GM12878 (cell line): ENCODE results near the gene WWOX. TPM values are rescaled to one million over a fixed set of nuclear protein-coding genes. Genes with fewer than 3 reads are reported as not detected.

Experiments
- ATAC-seq: fragments of 200-7000 bp; cut with Tn5 transposase; 3 replicates; pipeline ENCODE4 v1.9.1; 2020; ENCODE audit warnings: mild to moderate bottlenecking, moderate library complexity
- BruUV-seq: library from RNA; stranded (reverse); fragments of 400-500 nt; replicated peaks from 2 replicates; lab custom pipeline; 2021; lab: Mats Ljungman, UMichigan
- CTCF ChIA-PET: fragments of 300-600 bp; sonication (Branson Sonifier 250); formaldehyde crosslinking; extraction: SDS; loops from one replicate; lab custom pipeline; 2021; ENCODE audit warnings: inconsistent platforms; lab: Yijun Ruan, JAX
- POLR2A ChIA-PET: fragments of 350-600 bp; formaldehyde crosslinking; extraction: SDS; loops from one replicate; lab custom pipeline; 2021; ENCODE audit warnings: inconsistent platforms; lab: Charles Lee
- RAD21 ChIA-PET: fragments of 300-600 bp; sonication (Branson Sonifier 250); formaldehyde crosslinking; loops from one replicate; lab custom pipeline; 2023; ENCODE audit warnings: antibody characterized with exemption; ENCODE audit not compliant: unreplicated experiment; lab: Charles Lee
- SMC1A ChIA-PET: fragments of 300-600 bp; sonication (Branson Sonifier 250); formaldehyde crosslinking; loops from one replicate; lab custom pipeline; 2023; ENCODE audit not compliant: unreplicated experiment, uncharacterized antibody; lab: Charles Lee
- DNase-seq: peaks from one replicate; pipeline ENCODE4 v3.0.0-alpha.2; 2011; ENCODE audit warnings: low read depth, low spot score
- FAIRE-seq: peaks from 3 replicates; lab custom pipeline; 2011; peaks lifted over from hg19 to GRCh38; lab: Jason Lieb, UNC
- H2AFZ ChIP-seq: 2 replicates; pipeline ENCODE4 v1.6.0; 2011; ENCODE audit warnings: low read depth, low read length, control low read depth; ENCODE audit not compliant: control insufficient read depth
- H3K27ac ChIP-seq: 2 replicates; pipeline ENCODE4 v1.5.1; 2011; ENCODE audit warnings: control low read depth; ENCODE audit not compliant: control insufficient read depth, insufficient read depth
- H3K27me3 ChIP-seq, 2 experiments: replicated peaks in 1 of 2; 2 replicates each; pipeline versions ENCODE4 v1.6.0 to v1.6.1; 2011; ENCODE audit warnings: low read length in 1 of 2; ENCODE audit not compliant: control insufficient read depth in 2 of 2, insufficient read depth in 2 of 2
- H3K36me3 ChIP-seq, 2 experiments: 2 replicates each; pipeline ENCODE4 v1.5.1; 2011; ENCODE audit warnings: low read length in 1 of 2; ENCODE audit not compliant: control insufficient read depth in 2 of 2, insufficient read depth in 2 of 2
- H3K4me1 ChIP-seq: 2 replicates; pipeline ENCODE4 v1.6.1; 2011; ENCODE audit warnings: mild to moderate bottlenecking, low read length, moderate library complexity, mixed read lengths; ENCODE audit not compliant: control insufficient read depth, insufficient read depth
- H3K4me2 ChIP-seq: 2 replicates; pipeline ENCODE4 v1.6.0; 2011; ENCODE audit warnings: control low read depth; ENCODE audit not compliant: control insufficient read depth, insufficient read depth
- H3K4me3 ChIP-seq: fragments of 200-600 bp; sonication (generic); 2 replicates; pipeline ENCODE4 v1.5.1; 2016
- H3K79me2 ChIP-seq: 2 replicates; pipeline ENCODE4 v1.6.0; 2011; ENCODE audit warnings: low read length; ENCODE audit not compliant: control insufficient read depth, insufficient read depth
- H3K9ac ChIP-seq: 2 replicates; pipeline ENCODE4 v1.8.0; 2011; ENCODE audit warnings: low read length, control low read depth, mixed read lengths; ENCODE audit not compliant: control insufficient read depth, insufficient read depth
- H3K9me3 ChIP-seq: replicated peaks from 3 replicates; pipeline ENCODE4 v1.5.1; 2011; ENCODE audit warnings: mild to moderate bottlenecking, low read length; ENCODE audit not compliant: control insufficient read depth, insufficient read depth
- H4K20me1 ChIP-seq: 2 replicates; pipeline ENCODE4 v1.6.0; 2011; ENCODE audit not compliant: control insufficient read depth, insufficient read depth
- BHLHE40 ChIP-seq, 2 experiments: fragments of 450-650 bp in 1 of 2; IDR thresholded peaks; 2 replicates each; pipeline ENCODE4 v1.6.1; 2011 to 2017; ENCODE audit warnings: low read depth in 2 of 2, borderline replicate concordance in 1 of 2, improper control_type of control experiment in 1 of 2, low read length in 1 of 2, mild to moderate bottlenecking in 1 of 2
- CBX5 ChIP-seq: sonication (generic); IDR thresholded peaks from 2 replicates; pipeline ENCODE4 v1.6.1; 2016; ENCODE audit warnings: low read depth, moderate library complexity, mild to moderate bottlenecking, inconsistent platforms
- E2F8 ChIP-seq: fragments of 450-650 bp; IDR thresholded peaks from 2 replicates; pipeline ENCODE4 v1.6.1; 2018; ENCODE audit warnings: mild to moderate bottlenecking, low read depth, moderate library complexity; ENCODE audit not compliant: partially characterized antibody
- EED ChIP-seq: sonication (generic); IDR thresholded peaks from 2 replicates; pipeline ENCODE4 v1.6.1; 2016; ENCODE audit warnings: antibody characterized with exemption, low read depth
- EZH2 ChIP-seq: IDR thresholded peaks from 2 replicates; pipeline ENCODE4 v1.6.1; 2012; ENCODE audit warnings: low read depth, mild to moderate bottlenecking, control low read depth, inconsistent platforms, low read length, borderline replicate concordance; ENCODE audit not compliant: control insufficient read depth
- FOXM1 ChIP-seq: IDR thresholded peaks from 2 replicates; pipeline ENCODE4 v1.6.1; 2012; ENCODE audit warnings: low read depth, mild to moderate bottlenecking, inconsistent platforms, low read length, moderate library complexity
- NFXL1 ChIP-seq: fragments of 450-650 bp; IDR thresholded peaks from 2 replicates; pipeline ENCODE4 v1.6.1; 2017; ENCODE audit warnings: antibody characterized with exemption, mild to moderate bottlenecking, borderline replicate concordance
- PAX5 ChIP-seq: IDR thresholded peaks from 2 replicates; pipeline ENCODE4 v1.6.1; 2011; ENCODE audit warnings: low read depth, low read length, borderline replicate concordance
- PBX3 ChIP-seq: IDR thresholded peaks from 2 replicates; pipeline ENCODE4 v1.6.1; 2011; ENCODE audit warnings: mild to moderate bottlenecking, low read depth, low read length, moderate library complexity; ENCODE audit not compliant: insufficient replicate concordance
- RELB ChIP-seq: fragments of 450-650 bp; IDR thresholded peaks from 2 replicates; pipeline ENCODE4 v1.6.1; 2017; ENCODE audit warnings: low read depth, mild to moderate bottlenecking, moderate library complexity
- SUPT20H ChIP-seq: IDR thresholded peaks from 2 replicates; pipeline ENCODE4 v1.6.1; 2011; ENCODE audit warnings: low read depth, mild to moderate bottlenecking, low read length, moderate library complexity, borderline replicate concordance; ENCODE audit not compliant: control insufficient read depth
- YBX1 ChIP-seq: fragments of 450-650 bp; IDR thresholded peaks from 2 replicates; pipeline ENCODE4 v1.6.1; 2016; ENCODE audit warnings: antibody characterized with exemption
- ZNF207 ChIP-seq: fragments of 450-650 bp; IDR thresholded peaks from 2 replicates; pipeline ENCODE4 v1.6.1; 2014; ENCODE audit warnings: antibody characterized with exemption, mild to moderate bottlenecking, borderline replicate concordance
- ZSCAN29 ChIP-seq: fragments of 450-650 bp; IDR thresholded peaks from 2 replicates; pipeline ENCODE4 v1.6.1; 2017; ENCODE audit warnings: mild to moderate bottlenecking, moderate library complexity
- WGBS: methylation state at CpG from one replicate; pipeline ENCODE4 v1.1.6; 2016; ENCODE audit warnings: low lambda C conversion rate; ENCODE audit not compliant: insufficient replicate concordance, insufficient coverage; ENCODE audit errors: missing lambda C conversion rate; 5-methylcytosine and 5-hydroxymethylcytosine counted together
- in situ Hi-C: fragments of 300-500 bp; cut with MboI; formaldehyde crosslinking; loops from 9 replicates; pipeline ENCODE4 v1.14.3; 2018; ENCODE audit warnings: mixed read lengths
- intact Hi-C: fragments of 100-400 bp; cut with micrococcal nuclease; formaldehyde crosslinking; loops from one replicate; pipeline ENCODE4 v1.14.2; 2022; ENCODE audit not compliant: unreplicated experiment
- polyA plus RNA-seq, 11 experiments: library from polyadenylated mRNA; depleted of rRNA in 4 of 11; unstranded in 6 of 11; stranded (reverse) in 5 of 11; fragments of >200 nt; fragmentation: Nextera tagmentation in 4 of 11; fragmentation: Illumina TruSeq in 1 of 11; extraction: Ambion mirVana in 4 of 11; extraction: Trizol in 1 of 11; gene quantifications; 1 replicate in 1 of 11; 2 replicates in 10 of 11; pipeline versions ENCODE4 v1.2.1 to v1.2.3, GENCODE V29; 2011 to 2016; ENCODE audit warnings: inconsistent platforms in 2 of 11, missing spikeins in 2 of 11, low read depth in 1 of 11
- total RNA-seq, 4 experiments: library from RNA; depleted of rRNA in 3 of 4; stranded (reverse); fragments of >200 nt in 3 of 4; fragmentation: Illumina TruSeq in 1 of 4; extraction: Trizol in 1 of 4; gene quantifications; 2 replicates each; pipeline versions ENCODE4 v1.2.1 to v1.2.3, GENCODE V29; 2013 to 2021
- TF ChIP-seq, protein P1 (sequence below): IDR thresholded peaks from 2 replicates; pipeline ENCODE4 v1.6.1; 2011; ENCODE audit warnings: low read depth, low read length, improper control_type of control experiment, borderline replicate concordance
- TF ChIP-seq, protein P2 (sequence below): fragments of 450-650 bp; conservative IDR thresholded peaks from 2 replicates; pipeline ENCODE4 v1.6.1; 2017; ENCODE audit warnings: mild to moderate bottlenecking, moderate library complexity

The WWOX gene
- total and polyA plus RNA-seq, 10 of the 15 experiments (the other 5 are each of a cell fraction or from before 2014, with no cell fraction given), result 2.8 to 24.4 (median 17.8) TPM

DNA sequence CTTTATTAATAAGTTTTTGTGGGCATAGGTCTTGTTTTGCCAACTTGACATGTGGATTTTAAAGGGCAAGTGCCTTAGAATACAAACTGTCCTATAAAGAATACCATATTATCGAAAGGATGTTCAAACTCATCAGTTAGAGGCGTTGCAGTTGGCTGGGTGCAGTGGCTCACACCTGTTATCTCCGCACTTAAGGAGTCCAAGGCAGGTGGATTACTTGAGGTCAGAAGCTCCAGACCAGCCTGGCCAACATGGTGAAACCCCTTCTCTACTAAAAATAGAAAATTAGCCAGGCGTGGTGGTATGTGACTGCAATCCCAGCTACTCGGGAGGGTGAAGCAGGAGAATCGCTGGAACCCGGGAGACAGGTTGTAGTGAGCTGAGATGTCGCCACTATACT is 472.0 kb downstream of the WWOX start:
- ATAC-seq, result no peak
- intact Hi-C loops (no loop called here), in situ Hi-C loops (no loop called here)
- H4K20me1 ChIP-seq, result no peaks in the 10 kb centered on the region
- RAD21 ChIA-PET, result no interaction called here
- FAIRE-seq, result no peak
- BruUV-seq, result no TSS peak
- no peak for DNase-seq
- H3K27ac ChIP-seq, result no peak overlapping the region
- H3K27me3 ChIP-seq, result no peaks in the 10 kb centered on the region
- H3K9ac ChIP-seq, result no peak overlapping the region
- no peak overlapping the region for H3K4me2 ChIP-seq
- SMC1A ChIA-PET, result interaction anchor here (0.5 kb wide), 1 partner anchor 1170 kb away, joined by 3 read pairs; no protein-coding TSS in a partner anchor
- no peak overlapping the region for H2AFZ ChIP-seq
- no peaks in the 10 kb centered on the region for H3K36me3 ChIP-seq
- H3K4me3 ChIP-seq, result no peak overlapping the region
- H3K79me2 ChIP-seq, result no peaks in the 10 kb centered on the region
- H3K4me1 ChIP-seq, result 0 out of 2 replicates have a peak, but pooled peaks cover 3% of the 10 kb centered on the region
- POLR2A ChIA-PET, result no interaction called here
- 50% methylated on average over 8 of the region's 8 CpGs for whole genome bisulfite sequencing
- H3K9me3 ChIP-seq, result no peaks in the 10 kb centered on the region
- CTCF ChIA-PET, result no interaction called here
- no peak for TF ChIP-seq BHLHE40 (IDR thresholded peaks at IDR 0.05; ENCODE audit: borderline replicate concordance in 1 of 2, low read depth in 2 of 2, low read length in 1 of 2)
- no peak for TF ChIP-seq CBX5
- TF ChIP-seq SUPT20H, result no peak
- TF ChIP-seq PBX3, result no peak
- no peak for TF ChIP-seq YBX1
- no peak for TF ChIP-seq ZNF207
- TF ChIP-seq PAX5, result no peak
- TF ChIP-seq RELB, result no peak
- TF ChIP-seq, protein P1, sequence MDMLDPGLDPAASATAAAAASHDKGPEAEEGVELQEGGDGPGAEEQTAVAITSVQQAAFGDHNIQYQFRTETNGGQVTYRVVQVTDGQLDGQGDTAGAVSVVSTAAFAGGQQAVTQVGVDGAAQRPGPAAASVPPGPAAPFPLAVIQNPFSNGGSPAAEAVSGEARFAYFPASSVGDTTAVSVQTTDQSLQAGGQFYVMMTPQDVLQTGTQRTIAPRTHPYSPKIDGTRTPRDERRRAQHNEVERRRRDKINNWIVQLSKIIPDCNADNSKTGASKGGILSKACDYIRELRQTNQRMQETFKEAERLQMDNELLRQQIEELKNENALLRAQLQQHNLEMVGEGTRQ, result no peak
- TF ChIP-seq FOXM1, result no peak
- no peak for TF ChIP-seq EZH2
- TF ChIP-seq, protein P2, sequence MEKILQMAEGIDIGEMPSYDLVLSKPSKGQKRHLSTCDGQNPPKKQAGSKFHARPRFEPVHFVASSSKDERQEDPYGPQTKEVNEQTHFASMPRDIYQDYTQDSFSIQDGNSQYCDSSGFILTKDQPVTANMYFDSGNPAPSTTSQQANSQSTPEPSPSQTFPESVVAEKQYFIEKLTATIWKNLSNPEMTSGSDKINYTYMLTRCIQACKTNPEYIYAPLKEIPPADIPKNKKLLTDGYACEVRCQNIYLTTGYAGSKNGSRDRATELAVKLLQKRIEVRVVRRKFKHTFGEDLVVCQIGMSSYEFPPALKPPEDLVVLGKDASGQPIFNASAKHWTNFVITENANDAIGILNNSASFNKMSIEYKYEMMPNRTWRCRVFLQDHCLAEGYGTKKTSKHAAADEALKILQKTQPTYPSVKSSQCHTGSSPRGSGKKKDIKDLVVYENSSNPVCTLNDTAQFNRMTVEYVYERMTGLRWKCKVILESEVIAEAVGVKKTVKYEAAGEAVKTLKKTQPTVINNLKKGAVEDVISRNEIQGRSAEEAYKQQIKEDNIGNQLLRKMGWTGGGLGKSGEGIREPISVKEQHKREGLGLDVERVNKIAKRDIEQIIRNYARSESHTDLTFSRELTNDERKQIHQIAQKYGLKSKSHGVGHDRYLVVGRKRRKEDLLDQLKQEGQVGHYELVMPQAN, result no peak
- no peak for TF ChIP-seq EED
- TF ChIP-seq ZSCAN29, result no peak
- no peak for TF ChIP-seq E2F8
- no peak for TF ChIP-seq NFXL1
